Activated CD4-positive, alpha-beta T cell treated with anti-CD3 and anti-CD28 coated beads for 36 hours (primary cell): Measurements from ENCODE around the gene NPPA. TPM values are rescaled to one million over a fixed set of nuclear protein-coding genes. Genes with fewer than 3 reads are reported as not detected.

Experiments
- ATAC-seq: fragments of 200-7000 bp; cut with Tn5 transposase; one replicate; pipeline ENCODE4 v1.10.0; 2021; ENCODE audit warnings: mild to moderate bottlenecking, moderate library complexity
- CTCF ChIA-PET: fragments of 350-600 bp; sonication (Branson Sonifier 250); formaldehyde crosslinking; loops from one replicate; lab custom pipeline; 2021; ENCODE audit warnings: antibody characterized with exemption; lab: Charles Lee
- POLR2A ChIA-PET: fragments of 350-600 bp; sonication (Branson Sonifier 250); formaldehyde crosslinking; loops from one replicate; lab custom pipeline; 2021; ENCODE audit warnings: antibody characterized with exemption, inconsistent platforms; lab: Charles Lee
- DNase-seq: peaks from one replicate; pipeline ENCODE4 v3.0.0-alpha.2; 2020
- H3K27ac Mint-ChIP-seq: one replicate; pipeline ENCODE4 v1.8.0; 2021; ENCODE audit warnings: mixed read lengths
- H3K27me3 Mint-ChIP-seq: one replicate; pipeline ENCODE4 v1.8.0; 2021; ENCODE audit warnings: mixed read lengths
- H3K36me3 Mint-ChIP-seq: one replicate; pipeline ENCODE4 v1.8.0; 2021; ENCODE audit warnings: low read depth, mixed read lengths
- H3K4me1 Mint-ChIP-seq: one replicate; pipeline ENCODE4 v1.8.0; 2021; ENCODE audit warnings: mixed read lengths
- H3K4me3 Mint-ChIP-seq: one replicate; pipeline ENCODE4 v1.8.0; 2021; ENCODE audit warnings: mild to moderate bottlenecking, moderate library complexity, mixed read lengths
- H3K9me3 Mint-ChIP-seq: one replicate; pipeline ENCODE4 v1.8.0; 2021; ENCODE audit warnings: low read depth, mixed read lengths
- intact Hi-C, 2 experiments: fragments of 100-400 bp; cut with DNase I in 1 of 2; cut with micrococcal nuclease in 1 of 2; formaldehyde crosslinking; loops; one replicate each; pipeline versions ENCODE4 v1.14.2 to v1.15.1; 2022 to 2024; cut with DNase I, micrococcal nuclease
- total RNA-seq, 2 experiments: library from RNA; stranded (reverse); gene quantifications; one replicate each; pipeline ENCODE4 v1.2.3, GENCODE V29; 2021

NPPA gene
- total RNA-seq, 2 experiments from 2014 or later = not detected

DNA sequence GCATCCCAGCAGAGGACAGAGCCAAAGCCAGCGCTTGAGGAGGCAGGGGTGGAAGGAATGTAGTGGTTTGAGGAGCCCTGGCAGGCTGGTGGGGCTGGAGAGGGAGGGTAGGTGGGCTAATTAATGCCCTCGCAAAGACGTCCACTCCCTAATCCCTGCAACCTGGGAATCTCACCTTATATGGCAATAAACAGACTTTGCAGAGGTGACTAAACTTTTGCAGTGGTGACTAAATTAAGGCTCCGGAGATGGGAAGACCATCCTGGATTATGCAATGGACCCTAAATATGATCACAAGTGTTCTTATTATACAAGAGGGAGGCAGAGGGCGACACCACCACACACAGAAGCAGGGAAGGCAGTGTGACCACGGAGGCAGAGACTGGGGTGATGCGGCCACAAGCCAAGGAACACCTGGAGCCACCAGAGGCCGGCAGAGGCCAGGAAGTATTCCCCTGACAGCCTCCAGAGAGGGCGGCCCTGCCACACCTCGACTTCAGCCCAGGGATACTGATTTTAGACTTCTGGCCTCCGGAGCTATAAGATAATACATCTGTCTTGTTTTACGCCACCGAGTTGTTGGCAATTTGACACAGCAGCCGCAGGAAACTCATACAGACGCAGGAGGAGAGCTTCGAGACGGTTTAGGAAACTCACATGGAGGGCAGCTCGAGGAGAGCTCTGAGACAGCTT, 34.3 kb upstream of the NPPA start:
- CTCF ChIA-PET = interaction anchor here (1.0 kb wide), 1 partner anchor 12 kb away, joined by 3 read pairs; no protein-coding TSS in a partner anchor
- Mint-ChIP-seq H3K4me3 (no peak overlapping the region), H3K9me3 (no peaks in the 10 kb centered on the region), H3K27me3 (peaks cover 2% of the 10 kb centered on the region), H3K27ac (no peak overlapping the region), H3K4me1 (no peaks in the 10 kb centered on the region), H3K36me3 (no peaks in the 10 kb centered on the region)
- intact Hi-C loops = no loop called here
- DNase-seq (no peak), ATAC-seq (no peak)
- POLR2A ChIA-PET = interaction anchor here (1.3 kb wide), 1 partner anchor 27 kb away, joined by 5 read pairs; no protein-coding TSS in a partner anchor

DNA sequence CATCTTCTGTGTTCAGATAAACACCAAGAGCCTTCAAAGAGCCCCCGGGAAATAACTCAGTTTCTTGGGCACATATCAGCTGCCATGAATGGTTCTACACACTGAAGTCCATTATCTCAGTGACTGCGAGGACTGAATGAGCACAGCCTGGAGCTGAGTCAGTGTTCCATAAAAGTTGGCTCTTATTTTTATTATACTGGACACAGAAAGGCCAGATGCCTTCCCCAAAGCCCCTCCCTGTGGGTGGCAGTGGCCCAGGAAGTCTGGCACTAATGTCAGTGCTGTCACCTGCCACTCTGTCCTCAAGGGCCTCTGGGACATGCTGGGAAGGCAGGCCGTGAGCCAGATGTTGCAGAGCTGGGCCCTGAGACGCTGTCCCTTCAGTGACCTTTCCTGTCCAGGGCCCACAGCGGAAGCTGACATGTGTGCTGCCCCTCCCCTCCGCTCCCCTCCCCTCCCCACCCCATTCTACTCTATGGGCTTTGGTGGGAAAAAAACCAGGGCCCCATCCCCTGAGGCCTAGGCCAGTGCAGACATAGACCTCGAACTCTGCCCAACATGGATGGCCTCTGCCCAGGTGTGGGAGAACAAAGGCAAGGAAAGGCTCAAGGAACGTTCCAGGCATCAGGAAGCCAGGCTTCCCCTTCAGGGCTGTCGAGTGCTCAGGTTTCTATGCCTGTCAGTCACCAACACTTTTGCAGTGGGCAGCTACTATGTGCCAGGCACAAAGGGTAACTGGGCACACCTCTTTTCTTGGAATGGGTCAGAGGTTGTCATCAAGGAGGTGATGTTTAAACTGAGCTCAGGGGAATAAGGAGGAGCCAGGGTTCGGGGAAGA, 33.5 kb upstream of the NPPA start:
- H3K36me3 Mint-ChIP-seq = no peaks in the 10 kb centered on the region
- DNase-seq (no peak), ATAC-seq (no peak)
- H3K27ac Mint-ChIP-seq = no peak overlapping the region
- no peak overlapping the region for H3K4me3 Mint-ChIP-seq
- H3K9me3 Mint-ChIP-seq = no peaks in the 10 kb centered on the region
- H3K27me3 Mint-ChIP-seq = peaks cover 2% of the 10 kb centered on the region
- intact Hi-C loops = no loop called here
- H3K4me1 Mint-ChIP-seq = no peaks in the 10 kb centered on the region
- POLR2A ChIA-PET = interaction anchor here (1.3 kb wide), 1 partner anchor 27 kb away, joined by 5 read pairs; no protein-coding TSS in a partner anchor
- CTCF ChIA-PET = interaction anchor here (0.6 to 0.7 kb wide), 2 partner anchors 640 to 966 kb away, joined by 3 read pairs; no protein-coding TSS in a partner anchor

DNA sequence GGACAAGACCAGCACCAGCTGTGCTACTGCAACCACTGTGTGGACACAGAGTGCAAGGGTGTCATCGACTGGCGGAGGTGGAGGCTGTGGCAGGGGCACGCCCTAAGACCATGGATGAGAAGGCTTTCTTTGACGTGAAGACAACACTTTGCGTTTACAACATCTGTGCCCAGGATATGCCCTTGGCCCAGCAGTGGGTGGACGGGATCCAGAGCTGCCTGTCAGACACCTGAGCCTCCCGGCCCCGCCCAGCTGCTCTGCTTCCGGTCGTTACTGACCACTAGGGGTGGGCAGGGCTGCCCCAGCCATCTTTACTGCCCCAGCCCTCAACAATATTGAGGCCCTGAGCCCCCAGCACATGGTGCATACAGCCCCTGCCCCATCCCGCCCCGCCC, 32.6 kb upstream of the NPPA start:
- CTCF ChIA-PET = interaction anchor here (0.6 to 1.1 kb wide), 3 partner anchors 12 to 965 kb away, joined by 3 read pairs; no protein-coding TSS in a partner anchor
- no peak overlapping the region for H3K4me3 Mint-ChIP-seq

GRCh38 chr1:11879311-11880180, 32.0 kb upstream of the NPPA start:
- Mint-ChIP-seq H3K4me1 (no peaks in the 10 kb centered on the region), H3K4me3 (no peak overlapping the region), H3K27me3 (peaks cover 2% of the 10 kb centered on the region), H3K36me3 (no peaks in the 10 kb centered on the region), H3K9me3 (no peaks in the 10 kb centered on the region), H3K27ac (no peak overlapping the region)
- ChIA-PET CTCF (interaction anchor here (1.1 kb wide), 1 partner anchor 12 kb away, joined by 3 read pairs; no protein-coding TSS in a partner anchor), POLR2A (interaction anchor here (0.7 kb wide), 1 partner anchor 30 kb away, joined by 4 read pairs; no protein-coding TSS in a partner anchor)
- intact Hi-C loops = no loop called here
- DNase-seq (no peak), ATAC-seq (no peak)

More for the DNA sequence above, 32.6 kb upstream of the NPPA start:
- Mint-ChIP-seq H3K27ac (no peak overlapping the region), H3K27me3 (peaks cover 2% of the 10 kb centered on the region), H3K9me3 (no peaks in the 10 kb centered on the region), H3K4me1 (no peaks in the 10 kb centered on the region), H3K36me3 (no peaks in the 10 kb centered on the region)
- DNase-seq = no peak
- ATAC-seq = no peak
- POLR2A ChIA-PET = interaction anchor here (0.7 kb wide), 1 partner anchor 29 kb away, joined by 4 read pairs; no protein-coding TSS in a partner anchor
- intact Hi-C loops = no loop called here

GRCh38 chr1:11878891-11879190, 31.3 kb upstream of the NPPA start:
- intact Hi-C loops = no loop called here
- Mint-ChIP-seq H3K36me3 (no peaks in the 10 kb centered on the region), H3K27me3 (peaks cover 2% of the 10 kb centered on the region), H3K9me3 (no peaks in the 10 kb centered on the region), H3K27ac (no peak overlapping the region), H3K4me3 (no peak overlapping the region), H3K4me1 (no peaks in the 10 kb centered on the region)
- ATAC-seq (no peak), DNase-seq (no peak)
- POLR2A ChIA-PET = no interaction called here
- CTCF ChIA-PET = no interaction called here

- H3K9me3 Mint-ChIP-seq = no peaks in the 10 kb centered on the region
- ATAC-seq (no peak), DNase-seq (no peak)
- intact Hi-C loops = no loop called here
- POLR2A ChIA-PET = no interaction called here
- CTCF ChIA-PET = interaction anchor here (0.6 kb wide), 1 partner anchor 304 kb away, joined by 3 read pairs; no protein-coding TSS in a partner anchor
- H3K4me3 Mint-ChIP-seq = no peak overlapping the region
- H3K27me3 Mint-ChIP-seq = peaks cover 2% of the 10 kb centered on the region
- no peaks in the 10 kb centered on the region for H3K36me3 Mint-ChIP-seq
- no peaks in the 10 kb centered on the region for H3K4me1 Mint-ChIP-seq
- H3K27ac Mint-ChIP-seq = no peak overlapping the region
Observed at GRCh38 chr1:11878081-11878890, 30.7 kb upstream of the NPPA start.

DNA sequence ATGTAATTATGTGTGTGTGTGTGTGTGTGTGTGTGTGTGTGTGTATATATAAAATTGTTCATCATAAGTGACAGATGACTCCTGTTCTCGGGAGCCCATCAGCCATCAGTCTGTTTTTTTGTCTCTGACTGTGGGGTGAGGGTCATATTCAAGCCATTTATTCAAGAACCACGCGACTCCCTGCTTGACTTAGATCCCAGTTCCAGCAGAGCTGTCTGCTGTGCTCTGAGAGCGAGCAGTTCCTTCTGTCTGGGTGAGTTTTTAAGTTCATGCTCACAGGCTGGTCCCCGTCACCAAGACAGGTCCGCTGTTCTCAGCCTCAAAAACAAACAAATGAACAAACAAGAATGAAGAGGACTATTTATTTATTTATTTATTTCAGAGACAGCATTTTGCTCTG, 29.5 kb upstream of the NPPA start:
- DNase-seq = no peak
- peaks cover under 1% of the 10 kb centered on the region for H3K27me3 Mint-ChIP-seq
- ATAC-seq = no peak
- no peaks in the 10 kb centered on the region for H3K4me1 Mint-ChIP-seq
- intact Hi-C loops = no loop called here
- no peak overlapping the region for H3K4me3 Mint-ChIP-seq
- no peak overlapping the region for H3K27ac Mint-ChIP-seq
- ChIA-PET CTCF (no interaction called here), POLR2A (no interaction called here)
- no peaks in the 10 kb centered on the region for H3K36me3 Mint-ChIP-seq
- no peaks in the 10 kb centered on the region for H3K9me3 Mint-ChIP-seq

- H3K27me3 Mint-ChIP-seq = no peaks in the 10 kb centered on the region
- intact Hi-C loops = no loop called here
- ChIA-PET CTCF (no interaction called here), POLR2A (no interaction called here)
- no peaks in the 10 kb centered on the region for H3K36me3 Mint-ChIP-seq
- H3K27ac Mint-ChIP-seq = no peak overlapping the region
- no peaks in the 10 kb centered on the region for H3K9me3 Mint-ChIP-seq
- ATAC-seq = no peak
- no peak for DNase-seq
- no peaks in the 10 kb centered on the region for H3K4me1 Mint-ChIP-seq
- no peak overlapping the region for H3K4me3 Mint-ChIP-seq
Observed at GRCh38 chr1:11875094-11875493, 27.5 kb upstream of the NPPA start.

- ChIA-PET POLR2A (no interaction called here), CTCF (no interaction called here)
- Mint-ChIP-seq H3K4me3 (no peak overlapping the region), H3K27me3 (no peaks in the 10 kb centered on the region), H3K27ac (no peak overlapping the region), H3K9me3 (no peaks in the 10 kb centered on the region), H3K36me3 (no peaks in the 10 kb centered on the region), H3K4me1 (no peaks in the 10 kb centered on the region)
- DNase-seq = no peak
- intact Hi-C loops = no loop called here
- ATAC-seq = no peak
Observed at GRCh38 chr1:11874624-11875023, 27.0 kb upstream of the NPPA start.

GRCh38 chr1:11874258-11874562, 26.6 kb upstream of the NPPA start:
- no peak for DNase-seq
- intact Hi-C loops = no loop called here
- no peaks in the 10 kb centered on the region for H3K27me3 Mint-ChIP-seq
- ATAC-seq = no peak
- H3K4me1 Mint-ChIP-seq = no peaks in the 10 kb centered on the region
- ChIA-PET POLR2A (no interaction called here), CTCF (no interaction called here)
- H3K36me3 Mint-ChIP-seq = no peaks in the 10 kb centered on the region
- no peak overlapping the region for H3K4me3 Mint-ChIP-seq
- H3K9me3 Mint-ChIP-seq = no peaks in the 10 kb centered on the region
- H3K27ac Mint-ChIP-seq = no peak overlapping the region
